Measurements from ENCODE around the gene NWD2.

- TF ChIP-seq PRDM4 (tag by site-specific recombination; IDR thresholded peaks at IDR 0.05) = no peak
- TF ChIP-seq ZNF791 (tag by site-specific recombination; IDR thresholded peaks at IDR 0.05) = no peak
Observed at GRCh38 chr4:37471971-37472370, 227.4 kb downstream of the NWD2 start.
